AG09309 (cell line): Measurements from ENCODE around the gene UTP3.
"Not testable (repeated sequence)": the region's sequence is repeated elsewhere in the genome, so short reads cannot be mapped to it uniquely, and the experiment has no call there.

Experiments
- DNase-seq: peaks from one replicate; pipeline ENCODE4 v3.0.0-alpha.2; 2010; ENCODE audit warnings: low read depth
- H3K4me3 ChIP-seq: 2 replicates; pipeline ENCODE4 v1.5.1; 2011; ENCODE audit warnings: mild to moderate bottlenecking, low read depth, low read length, moderate library complexity; ENCODE audit not compliant: control insufficient read depth
- TF ChIP-seq, protein P1 (sequence below): IDR thresholded peaks from 2 replicates; pipeline ENCODE4 v1.5.1; 2011; ENCODE audit warnings: mild to moderate bottlenecking, low read depth, low read length, inconsistent platforms; ENCODE audit not compliant: insufficient read depth, control insufficient read depth; ENCODE audit errors: missing control alignments

The UTP3 gene

DNA sequence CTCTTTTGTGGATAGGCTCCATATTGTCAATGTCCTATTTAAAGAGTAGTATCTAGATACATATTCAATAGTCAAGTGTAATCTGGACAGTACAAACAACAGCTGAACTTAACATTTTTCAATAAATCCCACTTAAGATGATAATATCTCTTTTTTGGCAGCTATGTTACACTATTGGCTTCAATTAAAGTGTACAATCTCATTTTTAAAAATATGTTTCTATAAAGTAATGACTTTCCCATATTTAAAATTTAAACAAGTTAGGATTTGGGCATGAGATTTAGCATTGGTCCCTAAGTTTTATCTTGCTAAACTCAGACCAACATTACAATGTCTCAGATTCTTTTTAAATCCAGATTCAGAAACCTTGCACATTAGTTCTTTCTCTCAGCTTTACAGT is 14.1 kb upstream of the UTP3 start:
- DNase-seq = no peak
- H3K4me3 ChIP-seq = no peak overlapping the region
- TF ChIP-seq, protein P1, sequence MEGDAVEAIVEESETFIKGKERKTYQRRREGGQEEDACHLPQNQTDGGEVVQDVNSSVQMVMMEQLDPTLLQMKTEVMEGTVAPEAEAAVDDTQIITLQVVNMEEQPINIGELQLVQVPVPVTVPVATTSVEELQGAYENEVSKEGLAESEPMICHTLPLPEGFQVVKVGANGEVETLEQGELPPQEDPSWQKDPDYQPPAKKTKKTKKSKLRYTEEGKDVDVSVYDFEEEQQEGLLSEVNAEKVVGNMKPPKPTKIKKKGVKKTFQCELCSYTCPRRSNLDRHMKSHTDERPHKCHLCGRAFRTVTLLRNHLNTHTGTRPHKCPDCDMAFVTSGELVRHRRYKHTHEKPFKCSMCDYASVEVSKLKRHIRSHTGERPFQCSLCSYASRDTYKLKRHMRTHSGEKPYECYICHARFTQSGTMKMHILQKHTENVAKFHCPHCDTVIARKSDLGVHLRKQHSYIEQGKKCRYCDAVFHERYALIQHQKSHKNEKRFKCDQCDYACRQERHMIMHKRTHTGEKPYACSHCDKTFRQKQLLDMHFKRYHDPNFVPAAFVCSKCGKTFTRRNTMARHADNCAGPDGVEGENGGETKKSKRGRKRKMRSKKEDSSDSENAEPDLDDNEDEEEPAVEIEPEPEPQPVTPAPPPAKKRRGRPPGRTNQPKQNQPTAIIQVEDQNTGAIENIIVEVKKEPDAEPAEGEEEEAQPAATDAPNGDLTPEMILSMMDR = no peak

DNA sequence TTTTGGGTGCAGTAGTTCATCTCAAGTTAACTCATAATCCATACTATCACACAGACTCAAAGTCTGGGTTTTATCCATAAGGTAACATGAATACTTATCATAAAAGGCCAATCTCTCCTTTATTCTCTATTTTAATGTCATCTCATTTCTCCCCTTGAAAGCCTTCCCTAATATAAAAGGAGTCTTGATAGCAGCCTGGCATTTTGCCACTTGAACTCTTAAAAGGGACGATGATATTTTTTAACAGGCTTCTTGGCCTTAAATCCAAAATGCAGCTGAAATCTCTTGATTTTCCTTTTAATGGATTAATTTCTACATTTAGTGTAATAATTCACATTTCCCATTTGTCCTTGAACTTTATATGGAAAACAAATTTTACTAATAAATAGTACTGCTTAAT is 13.6 kb upstream of the UTP3 start:
- TF ChIP-seq, protein P1 = no peak
- H3K4me3 ChIP-seq = no peak overlapping the region
- no peak for DNase-seq

GRCh38 chr4:70676554-70677090 is 11.7 kb upstream of the UTP3 start:
- no peak overlapping the region for H3K4me3 ChIP-seq
- DNase-seq = no peak
- TF ChIP-seq, protein P1 = no peak

- H3K4me3 ChIP-seq = no peak overlapping the region
- TF ChIP-seq, protein P1 = no peak
- DNase-seq = no peak
These were observed 9.8 kb upstream of the UTP3 start for GRCh38 chr4:70678383-70678999.

DNA sequence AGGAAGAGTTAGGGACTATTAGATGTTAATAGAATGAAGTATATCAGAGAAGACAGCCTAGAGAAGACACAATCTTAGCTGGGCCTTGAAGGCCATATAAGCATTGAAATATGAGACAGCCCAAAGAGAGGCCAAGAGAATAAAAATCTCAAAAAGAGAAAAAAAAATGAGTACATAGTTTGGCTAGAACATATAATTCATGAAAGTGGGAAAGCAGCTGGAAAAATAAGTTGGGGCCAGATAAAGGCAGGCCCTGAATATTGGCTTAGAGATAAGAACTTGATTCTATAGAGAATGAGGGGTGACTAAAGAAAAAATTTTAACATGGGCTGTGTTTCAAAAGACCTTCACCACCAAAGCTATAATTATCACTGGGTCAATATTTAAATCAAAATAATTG is 7.4 kb upstream of the UTP3 start:
- TF ChIP-seq, protein P1 = no peak
- H3K4me3 ChIP-seq = no peak overlapping the region
- DNase-seq = no peak

DNA sequence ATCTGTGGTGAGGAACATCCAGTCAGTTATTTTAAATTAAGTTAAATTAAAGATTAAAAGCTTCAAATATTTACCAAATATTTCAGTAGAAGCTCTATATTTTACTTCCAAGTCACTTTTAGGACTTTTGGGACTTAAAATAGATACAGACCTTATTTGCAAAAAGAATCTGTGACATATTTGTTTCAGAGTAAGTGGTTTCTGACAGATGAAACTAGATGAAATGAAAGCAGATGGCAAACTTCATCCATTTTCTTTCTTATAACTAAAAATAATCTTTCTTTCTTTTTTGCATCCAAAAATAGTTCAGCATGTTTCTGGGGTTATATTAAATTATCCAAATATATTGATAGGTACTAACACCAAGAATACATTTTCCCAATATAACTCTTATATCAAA is 6.6 kb upstream of the UTP3 start:
- no peak overlapping the region for H3K4me3 ChIP-seq
- TF ChIP-seq, protein P1 = no peak
- DNase-seq = no peak

DNA sequence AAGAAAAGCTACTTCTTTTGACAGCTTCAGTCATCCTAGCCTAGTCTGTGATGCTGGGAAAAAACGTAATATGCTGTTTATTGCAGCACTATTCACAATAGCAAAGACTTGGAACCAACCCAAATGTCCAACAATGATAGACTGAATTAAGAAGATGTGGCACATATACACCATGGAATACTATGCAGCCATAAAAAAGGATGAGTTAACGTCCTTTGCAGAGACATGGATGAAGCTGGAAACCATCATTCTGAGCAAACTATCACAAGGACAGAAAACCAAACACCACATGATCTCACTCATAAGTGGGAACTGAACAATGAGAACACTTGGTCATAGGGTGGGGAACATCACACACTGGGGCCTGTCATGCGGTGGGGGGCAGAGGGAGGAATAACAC is 6.2 kb upstream of the UTP3 start:
- not testable (repeated sequence) for H3K4me3 ChIP-seq

More for the DNA sequence above, 6.2 kb upstream of the UTP3 start:
- not testable (repeated sequence) for DNase-seq
